GM10847 (cell line): ENCODE results near the gene ITIH3.

ENCODE experiments used
- POLR2A ChIP-seq: IDR thresholded peaks from 2 replicates; pipeline ENCODE4 v1.6.1; 2011; ENCODE audit not compliant: insufficient read length; ENCODE audit errors: extremely low read depth

Gene ITIH3

DNA sequence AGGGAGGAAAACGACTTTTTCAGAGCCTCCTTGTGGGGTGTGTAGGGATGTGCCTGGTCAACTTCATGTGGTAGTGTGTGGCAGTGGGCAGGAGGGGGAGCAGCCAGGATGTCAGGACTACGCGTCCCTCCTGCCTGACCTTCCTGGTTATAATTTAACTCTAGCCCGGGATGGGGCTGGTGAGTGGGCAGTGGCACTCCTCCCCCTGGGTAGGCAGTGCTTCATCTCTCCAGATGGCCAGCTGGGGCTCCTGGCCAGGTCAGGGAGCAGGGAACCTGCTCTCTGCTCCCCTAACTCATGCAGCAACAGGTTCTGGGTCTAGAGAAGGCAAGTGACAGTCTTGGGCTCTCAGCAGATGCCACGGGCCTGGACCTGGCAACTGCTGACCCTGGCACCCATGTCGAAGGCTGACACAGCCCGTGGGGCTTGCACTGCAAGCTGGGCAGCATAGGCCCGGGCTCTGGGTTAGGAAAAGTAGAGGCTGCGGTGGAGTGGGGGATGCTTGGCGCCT, 33.3 kb downstream of the ITIH3 start:
- TF ChIP-seq POLR2A = no peak

- TF ChIP-seq POLR2A = no peak
Measured at GRCh38 chr3:52829482-52829881, 34.9 kb downstream of the ITIH3 start.

GRCh38 chr3:52829906-52830463, 35.4 kb downstream of the ITIH3 start:
- no peak for TF ChIP-seq POLR2A

- no peak for TF ChIP-seq POLR2A
Measured at GRCh38 chr3:52830535-52831258, 36.1 kb downstream of the ITIH3 start, which contains the start of gene ITIH4. Gene ITIH4 (minus strand): TSS chr3:52830672. CDS start chr3:52830642, 30 bp downstream.

DNA sequence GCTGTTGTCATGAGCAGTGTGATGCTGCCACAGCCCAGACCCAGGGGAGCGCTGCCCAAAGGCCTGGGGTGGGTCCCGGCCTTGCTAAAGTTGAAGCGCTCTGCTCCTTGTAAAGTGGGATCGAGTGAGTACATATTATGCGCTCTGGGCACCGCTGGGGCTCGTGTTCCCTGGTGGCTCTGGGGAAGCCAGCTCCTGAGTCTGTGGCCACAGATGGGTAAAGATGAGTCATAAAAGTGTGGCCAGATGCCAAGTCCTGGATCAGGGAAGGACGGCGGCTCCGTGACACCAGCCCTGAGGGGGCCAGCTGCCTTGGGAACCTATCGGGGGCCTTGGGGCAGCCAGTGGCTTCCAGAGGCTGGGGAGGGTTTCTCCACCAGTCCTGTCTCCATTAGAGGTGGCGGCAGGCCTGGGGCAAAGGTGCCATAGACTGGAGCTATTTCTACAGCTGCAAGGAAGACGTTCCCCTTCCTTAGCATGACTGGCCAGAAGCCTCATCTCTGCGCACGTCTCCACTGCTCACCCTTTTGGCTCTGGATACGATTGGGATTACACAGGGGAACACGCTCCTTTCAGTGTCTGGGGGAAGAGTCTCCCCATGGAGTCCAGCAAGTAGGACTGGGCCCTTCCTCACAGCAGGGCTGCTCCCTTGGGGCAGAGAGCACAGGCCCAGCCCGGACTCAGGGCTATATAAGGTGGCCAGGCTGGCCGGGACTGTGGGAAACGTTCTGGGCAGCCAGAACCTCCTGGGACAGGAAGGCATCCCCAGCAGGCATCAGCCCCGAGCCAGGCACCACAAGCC, 37.1 kb downstream of the ITIH3 start:
- TF ChIP-seq POLR2A = no peak

DNA sequence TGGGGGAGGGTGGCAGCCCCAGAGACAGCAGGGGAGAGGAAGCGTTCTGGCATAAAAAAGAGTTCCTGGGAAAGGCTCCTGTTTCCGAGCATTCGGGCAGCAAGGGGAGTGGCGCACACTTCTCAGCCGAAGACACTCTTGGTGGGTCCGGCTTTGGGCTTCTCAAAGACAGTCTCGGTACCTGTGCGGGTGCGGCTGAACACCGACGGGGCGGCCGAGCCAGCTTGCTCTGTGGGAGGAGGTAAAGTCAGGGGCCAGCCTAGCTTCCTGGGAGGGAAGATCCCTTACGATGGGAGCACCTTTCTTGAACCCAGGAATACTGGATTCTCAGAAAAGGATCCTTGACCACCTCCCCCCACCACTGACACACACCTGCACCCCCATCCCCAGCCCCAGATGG, 38.6 kb downstream of the ITIH3 start:
- no peak for TF ChIP-seq POLR2A

- TF ChIP-seq POLR2A = no peak
Measured at GRCh38 chr3:52834871-52835501, 40.4 kb downstream of the ITIH3 start, which contains the start of gene MUSTN1. Gene MUSTN1 (minus strand): TSS chr3:52835019. CDS start chr3:52834948, 71 bp downstream.

DNA sequence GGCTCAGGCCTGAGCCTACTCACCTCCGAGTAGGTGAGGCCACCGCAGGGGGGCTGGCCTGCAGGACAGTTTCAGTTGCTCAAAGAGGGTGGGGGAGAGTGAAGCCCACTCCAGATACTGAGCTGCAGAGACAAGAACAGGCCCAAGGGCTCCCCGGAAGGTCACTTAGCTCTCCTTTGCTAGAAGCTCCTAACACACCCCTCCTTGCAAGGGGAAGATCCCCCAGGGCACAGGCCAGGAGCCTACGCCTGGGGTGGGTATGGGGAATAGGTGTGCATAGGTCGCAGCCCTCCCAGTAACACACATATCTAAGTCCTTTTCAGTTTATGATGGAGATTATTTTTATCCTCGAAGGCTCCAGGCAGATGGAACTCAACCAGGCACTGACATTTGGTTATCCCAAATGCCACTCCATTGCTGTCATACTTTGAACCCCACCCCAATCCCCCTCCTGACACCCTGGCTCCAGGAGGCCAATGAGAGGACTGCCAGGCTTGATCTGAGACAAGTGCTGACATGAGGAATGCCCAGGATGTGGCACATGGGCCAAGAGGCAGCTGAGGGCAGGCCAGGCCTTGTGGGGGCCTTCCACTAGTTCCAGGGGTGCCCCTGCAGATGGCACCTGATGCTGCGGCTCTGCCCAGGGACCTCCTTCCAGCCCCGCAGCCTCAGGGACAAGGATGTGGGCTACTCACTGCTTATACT, 41.3 kb downstream of the ITIH3 start:
- TF ChIP-seq POLR2A = no peak

GRCh38 chr3:52836471-52836845, 41.9 kb downstream of the ITIH3 start:
- no peak for TF ChIP-seq POLR2A

- TF ChIP-seq POLR2A = no peak
Measured at GRCh38 chr3:52836986-52837385, 42.4 kb downstream of the ITIH3 start.

GRCh38 chr3:52838561-52839267, 44.1 kb downstream of the ITIH3 start:
- no peak for TF ChIP-seq POLR2A

GRCh38 chr3:52839268-52839575, 44.6 kb downstream of the ITIH3 start:
- no peak for TF ChIP-seq POLR2A

- TF ChIP-seq POLR2A = no peak
Measured at GRCh38 chr3:52839892-52840545, 45.4 kb downstream of the ITIH3 start.
